Right lobe of liver (tissue), 4 donors: ENCODE results near the gene LRMDA.

Experiments
- POLR2A ChIP-seq: fragments of 450-650 bp; IDR thresholded peaks from one replicate; pipeline ENCODE4 v1.6.1; 2017; ENCODE audit warnings: antibody characterized with exemption, mild to moderate bottlenecking
- TF ChIP-seq, protein P1 (sequence below), 4 donors: fragments of 200-600 bp in 3 of 4; fragments of 450-650 bp in 1 of 4; IDR thresholded peaks; one replicate each; pipeline versions ENCODE4 v1.5.1 to v1.8.0; 2016 to 2022; ENCODE audit warnings: antibody characterized with exemption in 4 of 4, mild to moderate bottlenecking in 2 of 4
- donor health status: DM: no; HTN: no; CAD: no.
- donor health status: DM: no; HTN: no; CAD: no.
- donor health status: DM: no; HTN: yes; CAD: no.

DNA sequence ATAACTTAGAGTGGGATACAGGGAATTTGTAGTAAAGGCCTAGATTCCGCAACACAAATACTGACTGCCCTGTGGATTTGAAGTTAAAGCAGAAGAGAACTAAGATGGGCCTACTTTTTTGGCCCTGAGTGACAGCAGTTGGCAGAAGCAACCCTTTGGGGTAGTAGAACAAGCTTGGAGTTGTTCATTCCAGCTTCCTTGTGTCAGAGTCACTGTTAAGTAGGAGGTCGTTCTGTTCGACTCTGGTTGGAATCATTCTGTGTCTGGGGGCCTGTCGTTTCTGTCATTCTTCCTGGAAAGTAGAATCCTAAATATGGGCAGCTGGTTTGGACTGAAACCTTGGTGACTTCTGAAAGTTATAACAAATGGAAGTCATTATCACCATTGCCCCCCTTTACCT lies 865.9 kb downstream of the LRMDA start:
- TF ChIP-seq, protein P1, sequence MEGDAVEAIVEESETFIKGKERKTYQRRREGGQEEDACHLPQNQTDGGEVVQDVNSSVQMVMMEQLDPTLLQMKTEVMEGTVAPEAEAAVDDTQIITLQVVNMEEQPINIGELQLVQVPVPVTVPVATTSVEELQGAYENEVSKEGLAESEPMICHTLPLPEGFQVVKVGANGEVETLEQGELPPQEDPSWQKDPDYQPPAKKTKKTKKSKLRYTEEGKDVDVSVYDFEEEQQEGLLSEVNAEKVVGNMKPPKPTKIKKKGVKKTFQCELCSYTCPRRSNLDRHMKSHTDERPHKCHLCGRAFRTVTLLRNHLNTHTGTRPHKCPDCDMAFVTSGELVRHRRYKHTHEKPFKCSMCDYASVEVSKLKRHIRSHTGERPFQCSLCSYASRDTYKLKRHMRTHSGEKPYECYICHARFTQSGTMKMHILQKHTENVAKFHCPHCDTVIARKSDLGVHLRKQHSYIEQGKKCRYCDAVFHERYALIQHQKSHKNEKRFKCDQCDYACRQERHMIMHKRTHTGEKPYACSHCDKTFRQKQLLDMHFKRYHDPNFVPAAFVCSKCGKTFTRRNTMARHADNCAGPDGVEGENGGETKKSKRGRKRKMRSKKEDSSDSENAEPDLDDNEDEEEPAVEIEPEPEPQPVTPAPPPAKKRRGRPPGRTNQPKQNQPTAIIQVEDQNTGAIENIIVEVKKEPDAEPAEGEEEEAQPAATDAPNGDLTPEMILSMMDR (IDR thresholded peaks at IDR 0.05), result no peak
- no peak for TF ChIP-seq POLR2A
